Osteoblast (primary cell): ENCODE measurements around the gene CARNS1. TPM values are rescaled to one million over a fixed set of nuclear protein-coding genes. Genes with fewer than 3 reads are reported as not detected.

Experiments
- DNase-seq: peaks from one replicate; pipeline ENCODE4 v3.0.0; 2011; ENCODE audit warnings: low spot score, mixed read lengths; ENCODE audit not compliant: insufficient read length; ENCODE audit errors: missing footprints
- H2AFZ ChIP-seq: 2 replicates; pipeline ENCODE4 v1.6.0; 2011; ENCODE audit warnings: mild to moderate bottlenecking, low read length
- H3K27ac ChIP-seq: 2 replicates; pipeline ENCODE4 v1.5.1; 2011; ENCODE audit warnings: mild to moderate bottlenecking, low read depth, low read length, moderate library complexity
- H3K27me3 ChIP-seq: 2 replicates; pipeline ENCODE4 v1.6.0; 2012; ENCODE audit warnings: mild to moderate bottlenecking, control low read depth, inconsistent platforms, low read length, moderate library complexity; ENCODE audit not compliant: insufficient read depth
- H3K36me3 ChIP-seq: 2 replicates; pipeline ENCODE4 v1.5.1; 2011; ENCODE audit warnings: mild to moderate bottlenecking, low read length, control low read depth, moderate library complexity; ENCODE audit not compliant: insufficient read depth
- H3K4me1 ChIP-seq: 2 replicates; pipeline ENCODE4 v1.5.1; 2011; ENCODE audit warnings: mild to moderate bottlenecking, low read length, control low read depth, moderate library complexity; ENCODE audit not compliant: insufficient read depth
- H3K4me2 ChIP-seq: 2 replicates; pipeline ENCODE4 v1.6.0; 2011; ENCODE audit warnings: mild to moderate bottlenecking, low read length; ENCODE audit not compliant: insufficient read depth
- H3K4me3 ChIP-seq: fragments of 200-600 bp; sonication (generic); 3 replicates; pipeline ENCODE4 v1.5.1; 2012; ENCODE audit warnings: mild to moderate bottlenecking, low read length, inconsistent platforms; ENCODE audit not compliant: insufficient read depth
- H3K79me2 ChIP-seq: 2 replicates; pipeline ENCODE4 v1.6.0; 2012; ENCODE audit warnings: mild to moderate bottlenecking, low read length, control low read depth, inconsistent platforms; ENCODE audit not compliant: insufficient read depth
- H3K9me3 ChIP-seq: 2 replicates; pipeline ENCODE4 v1.5.1; 2011; ENCODE audit warnings: low read depth, low read length, control low read depth
- H4K20me1 ChIP-seq: 2 replicates; pipeline ENCODE4 v1.6.0; 2012; ENCODE audit warnings: mild to moderate bottlenecking, low read length, control low read depth; ENCODE audit not compliant: insufficient read depth
- CTCF ChIP-seq: IDR thresholded peaks from 2 replicates; pipeline ENCODE4 v1.5.1; 2011; ENCODE audit warnings: mild to moderate bottlenecking, low read depth, low read length, moderate library complexity; ENCODE audit errors: extremely low read depth
- total RNA-seq: library from RNA; depleted of rRNA; stranded (reverse); fragments of >200 nt; gene quantifications from 2 replicates; pipeline ENCODE4 v1.2.3, GENCODE V29; 2012

Gene CARNS1
- total RNA-seq, 1 donor, result under 0.01 TPM

DNA sequence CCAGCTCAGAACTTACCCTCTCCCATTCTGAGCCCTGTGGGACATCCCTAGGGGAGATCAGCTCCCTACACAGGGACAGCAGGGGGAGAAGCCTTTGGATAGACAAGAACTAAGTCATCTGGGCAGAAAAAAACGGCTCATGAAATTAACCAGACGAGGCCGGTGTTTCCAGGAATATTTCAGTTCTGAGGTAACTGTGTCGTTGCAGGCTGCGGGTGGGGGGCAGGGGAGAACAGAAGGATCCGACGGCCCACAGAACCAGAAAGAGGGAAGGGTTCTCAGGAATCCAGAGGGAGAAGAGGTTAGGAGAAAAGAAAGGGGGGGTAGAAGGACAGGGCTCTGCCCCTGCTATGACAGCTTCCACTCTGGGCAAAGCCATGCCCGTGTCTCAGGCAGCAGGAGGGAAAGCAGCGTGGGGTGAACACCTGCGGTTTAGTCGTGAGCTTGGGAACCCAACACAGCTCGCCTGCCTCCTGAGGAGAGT is 45.6 kb upstream of the CARNS1 start:
- peaks cover 80% of the 10 kb centered on the region for H3K79me2 ChIP-seq
- TF ChIP-seq CTCF, result no peak

DNA sequence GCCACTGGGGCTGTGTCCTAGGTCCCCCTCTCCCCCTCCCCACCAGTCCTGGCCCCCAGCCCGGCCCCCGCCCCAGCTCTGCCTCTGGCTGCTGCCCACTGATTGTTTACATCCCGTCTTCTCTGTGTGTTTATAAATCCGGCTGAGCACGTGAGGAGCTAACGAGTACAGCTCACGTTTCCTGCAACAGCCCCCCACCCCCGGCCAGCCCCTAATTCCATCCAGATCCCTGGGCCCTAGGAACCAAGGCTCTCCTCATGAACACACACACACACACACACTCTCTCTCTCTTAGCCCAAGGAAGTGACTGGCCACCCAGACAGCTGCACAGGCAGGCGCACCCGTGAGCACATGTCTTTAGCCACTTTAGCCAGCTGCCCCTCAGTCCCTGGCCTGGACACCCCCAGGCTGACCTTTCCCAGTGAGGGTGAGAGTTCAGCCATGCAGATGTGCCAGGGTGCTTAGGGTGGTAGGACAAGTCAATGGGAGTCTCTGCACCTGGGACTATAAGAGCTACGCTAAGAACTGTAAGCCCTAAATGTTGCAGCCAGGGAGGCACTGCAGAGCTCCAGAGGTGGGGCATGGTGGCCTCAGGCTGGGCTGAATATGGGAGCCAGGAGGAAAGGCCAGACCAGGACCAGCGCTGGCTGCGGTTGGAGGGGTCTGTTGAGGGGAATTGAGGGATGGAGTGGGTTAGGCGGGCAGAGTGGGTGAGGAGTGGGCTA is 45.0 kb upstream of the CARNS1 start:
- Histone ChIP-seq H3K79me2 (peaks cover 74% of the 10 kb centered on the region), H3K9me3 (no peaks in the 10 kb centered on the region), H3K4me1 (peaks cover 68% of the 10 kb centered on the region), H2AFZ (no peak overlapping the region), H4K20me1 (peaks cover 59% of the 10 kb centered on the region), H3K36me3 (peaks cover 5% of the 10 kb centered on the region), H3K4me3 (peak overlapping the region; percentile 85), H3K4me2 (peak overlapping the region; percentile 88), H3K27ac (peak overlapping the region; percentile 76), H3K27me3 (no peaks in the 10 kb centered on the region)
- DNase-seq, result peak; percentile 94
- no peak for TF ChIP-seq CTCF

More for the DNA sequence above, 45.6 kb upstream of the CARNS1 start:
- peak overlapping the region; percentile 10 for H3K4me3 ChIP-seq
- peak; percentile 95 for DNase-seq
- H3K9me3 ChIP-seq, result no peaks in the 10 kb centered on the region
- peaks cover 65% of the 10 kb centered on the region for H3K4me1 ChIP-seq
- peaks cover 12% of the 10 kb centered on the region for H3K36me3 ChIP-seq
- peaks cover 65% of the 10 kb centered on the region for H4K20me1 ChIP-seq
- H2AFZ ChIP-seq, result no peak overlapping the region
- H3K27ac ChIP-seq, result peak overlapping the region; percentile 66
- no peaks in the 10 kb centered on the region for H3K27me3 ChIP-seq
- peak overlapping the region; percentile 48 for H3K4me2 ChIP-seq

GRCh38 chr11:67371189-67371910 is 44.1 kb upstream of the CARNS1 start:
- Histone ChIP-seq H3K4me3 (peak overlapping the region; percentile 85), H3K27ac (peak overlapping the region; percentile 76), H3K36me3 (no peaks in the 10 kb centered on the region), H3K4me1 (peaks cover 74% of the 10 kb centered on the region), H2AFZ (no peak overlapping the region), H4K20me1 (peaks cover 50% of the 10 kb centered on the region), H3K79me2 (peaks cover 65% of the 10 kb centered on the region), H3K9me3 (no peaks in the 10 kb centered on the region), H3K27me3 (no peaks in the 10 kb centered on the region), H3K4me2 (peak overlapping the region; percentile 88)
- DNase-seq, result peak; percentile 95
- TF ChIP-seq CTCF, result peak; percentile 61

GRCh38 chr11:67371911-67372320 is 43.6 kb upstream of the CARNS1 start:
- no peaks in the 10 kb centered on the region for H3K36me3 ChIP-seq
- no peaks in the 10 kb centered on the region for H3K9me3 ChIP-seq
- no peaks in the 10 kb centered on the region for H3K27me3 ChIP-seq
- peaks cover 60% of the 10 kb centered on the region for H3K79me2 ChIP-seq
- no peak for TF ChIP-seq CTCF
- no peak for DNase-seq
- peaks cover 69% of the 10 kb centered on the region for H3K4me1 ChIP-seq
- H3K4me2 ChIP-seq, result peak overlapping the region; percentile 88
- peak overlapping the region; percentile 85 for H3K4me3 ChIP-seq
- peak overlapping the region; percentile 76 for H3K27ac ChIP-seq
- H2AFZ ChIP-seq, result no peak overlapping the region
- peaks cover 45% of the 10 kb centered on the region for H4K20me1 ChIP-seq
